SU-DHL-6 (cell line): ENCODE results near the gene PIGB.

Experiments
- EZH2phosphoT487 ChIP-seq: fragments of 200-600 bp; sonication (generic), shearing (Covaris generic); conservative IDR thresholded peaks from 2 replicates; pipeline ENCODE4 v1.6.1; 2018; ENCODE audit warnings: mild to moderate bottlenecking, antibody characterized with exemption, low read length, moderate library complexity, mixed read lengths
- TF ChIP-seq, protein P1 (sequence below): fragments of 200-600 bp; sonication (generic); IDR thresholded peaks from one replicate; pipeline ENCODE4 v1.5.1; 2017; ENCODE audit warnings: antibody characterized with exemption, mild to moderate bottlenecking, low read length, moderate library complexity; ENCODE audit not compliant: insufficient read depth, poor library complexity, severe bottlenecking

DNA sequence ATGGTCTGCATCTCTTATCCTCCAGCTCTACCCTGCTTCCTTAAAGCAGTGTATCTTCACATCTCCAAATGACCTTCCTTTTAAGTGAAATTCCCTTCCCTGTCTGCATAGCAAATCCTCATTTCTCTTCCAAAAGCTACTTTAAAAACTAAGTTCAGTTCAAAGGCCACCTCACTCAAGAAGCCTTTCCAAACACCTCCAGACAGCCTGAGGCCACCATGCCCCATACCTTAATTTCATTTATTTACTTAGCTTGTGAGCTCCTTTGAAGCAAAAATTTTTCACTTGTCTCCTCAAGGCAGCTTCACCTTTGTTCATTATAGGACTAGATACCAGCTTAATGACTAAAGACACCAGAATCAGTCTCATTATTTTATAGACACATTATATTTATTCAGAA is 39.4 kb downstream of the PIGB start:
- TF ChIP-seq, protein P1, sequence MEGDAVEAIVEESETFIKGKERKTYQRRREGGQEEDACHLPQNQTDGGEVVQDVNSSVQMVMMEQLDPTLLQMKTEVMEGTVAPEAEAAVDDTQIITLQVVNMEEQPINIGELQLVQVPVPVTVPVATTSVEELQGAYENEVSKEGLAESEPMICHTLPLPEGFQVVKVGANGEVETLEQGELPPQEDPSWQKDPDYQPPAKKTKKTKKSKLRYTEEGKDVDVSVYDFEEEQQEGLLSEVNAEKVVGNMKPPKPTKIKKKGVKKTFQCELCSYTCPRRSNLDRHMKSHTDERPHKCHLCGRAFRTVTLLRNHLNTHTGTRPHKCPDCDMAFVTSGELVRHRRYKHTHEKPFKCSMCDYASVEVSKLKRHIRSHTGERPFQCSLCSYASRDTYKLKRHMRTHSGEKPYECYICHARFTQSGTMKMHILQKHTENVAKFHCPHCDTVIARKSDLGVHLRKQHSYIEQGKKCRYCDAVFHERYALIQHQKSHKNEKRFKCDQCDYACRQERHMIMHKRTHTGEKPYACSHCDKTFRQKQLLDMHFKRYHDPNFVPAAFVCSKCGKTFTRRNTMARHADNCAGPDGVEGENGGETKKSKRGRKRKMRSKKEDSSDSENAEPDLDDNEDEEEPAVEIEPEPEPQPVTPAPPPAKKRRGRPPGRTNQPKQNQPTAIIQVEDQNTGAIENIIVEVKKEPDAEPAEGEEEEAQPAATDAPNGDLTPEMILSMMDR, result no peak
- no peak for TF ChIP-seq EZH2phosphoT487
